Endothelial cell (in vitro differentiated cells): Measurements from ENCODE around the gene GAS6. TPM values are rescaled to one million over a fixed set of nuclear protein-coding genes. Genes with fewer than 3 reads are reported as not detected.
A peak's percentile ranks its signal among the peaks of the same experiment; 100 is the strongest.

Experiments
- DNase-seq: peaks from one replicate; pipeline ENCODE4 v3.0.0; 2021; ENCODE audit warnings: low spot score
- H3K27ac Mint-ChIP-seq: one replicate; pipeline ENCODE4 v1.8.0; 2021; ENCODE audit warnings: mixed read lengths, inconsistent platforms; ENCODE audit not compliant: unreplicated experiment
- H3K27me3 Mint-ChIP-seq: one replicate; pipeline ENCODE4 v1.8.0; 2021; ENCODE audit warnings: mild to moderate bottlenecking, moderate library complexity, mixed read lengths, inconsistent platforms; ENCODE audit not compliant: unreplicated experiment
- H3K36me3 Mint-ChIP-seq: one replicate; pipeline ENCODE4 v1.8.0; 2021; ENCODE audit warnings: mild to moderate bottlenecking, low read depth, mixed read lengths, inconsistent platforms; ENCODE audit not compliant: unreplicated experiment
- H3K4me1 Mint-ChIP-seq: one replicate; pipeline ENCODE4 v1.8.0; 2021; ENCODE audit warnings: mild to moderate bottlenecking, mixed read lengths, inconsistent platforms; ENCODE audit not compliant: unreplicated experiment
- H3K4me3 Mint-ChIP-seq: one replicate; pipeline ENCODE4 v1.8.0; 2021; ENCODE audit warnings: mild to moderate bottlenecking, mixed read lengths, inconsistent platforms; ENCODE audit not compliant: unreplicated experiment
- H3K9me3 Mint-ChIP-seq: one replicate; pipeline ENCODE4 v1.8.0; 2021; ENCODE audit warnings: mixed read lengths, inconsistent platforms; ENCODE audit not compliant: unreplicated experiment
- CTCF ChIP-seq: fragments of 200-600 bp; sonication (generic); IDR thresholded peaks from one replicate; pipeline ENCODE4 v1.5.0; 2021; ENCODE audit warnings: antibody characterized with exemption; ENCODE audit not compliant: unreplicated experiment
- total RNA-seq: library from RNA; stranded (reverse); fragmentation: NEBNext Ultra II Directional; extraction: Animal tissue kit (Norgen Biotek cat#: 25700); gene quantifications from one replicate; pipeline ENCODE4 v1.2.1, GENCODE V29; 2021; ENCODE audit not compliant: unreplicated experiment

The GAS6 gene
- total RNA-seq, 1 donor from 2014 or later, result 19.8 TPM

- Mint-ChIP-seq H3K27ac (peak overlapping the region; percentile 74), H3K4me1 (peaks cover 6% of the 10 kb centered on the region), H3K36me3 (peaks cover 16% of the 10 kb centered on the region), H3K27me3 (peaks cover 25% of the 10 kb centered on the region), H3K4me3 (peak overlapping the region; percentile 62), H3K9me3 (no peaks in the 10 kb centered on the region)
- DNase-seq, result no peak
- no peak for TF ChIP-seq CTCF
These were observed 38.0 kb downstream of the GAS6 start for GRCh38 chr13:113825841-113826240.

DNA sequence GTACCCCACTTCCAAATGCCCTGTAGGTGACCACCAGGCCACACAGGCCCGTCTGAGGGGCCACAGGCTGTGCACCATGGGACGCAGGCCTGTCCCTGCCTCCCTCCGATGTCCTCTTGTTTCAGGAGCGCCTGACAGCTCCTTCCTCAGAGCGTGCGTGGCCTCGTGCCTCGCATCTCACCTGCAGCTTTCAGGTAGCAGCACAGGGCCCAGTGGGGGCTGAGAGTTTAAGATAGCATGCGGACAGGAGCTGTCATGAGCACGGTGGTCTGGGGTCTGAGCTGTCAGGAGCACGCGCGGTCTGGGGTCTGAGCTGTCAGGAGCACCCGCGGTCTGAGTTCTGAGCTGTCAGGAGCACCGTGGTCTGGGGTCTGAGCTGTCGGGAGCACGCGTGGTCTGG lies 40.1 kb downstream of the GAS6 start:
- peaks cover 38% of the 10 kb centered on the region for H3K27me3 Mint-ChIP-seq

GRCh38 chr13:113822956-113823744 lies 40.7 kb downstream of the GAS6 start:
- peaks cover 6% of the 10 kb centered on the region for H3K4me1 Mint-ChIP-seq
- TF ChIP-seq CTCF, result no peak
- no peak for DNase-seq
- H3K4me3 Mint-ChIP-seq, result no peak overlapping the region
- H3K27ac Mint-ChIP-seq, result peak overlapping the region; percentile 63
- peaks cover 16% of the 10 kb centered on the region for H3K36me3 Mint-ChIP-seq
- no peaks in the 10 kb centered on the region for H3K9me3 Mint-ChIP-seq
- H3K27me3 Mint-ChIP-seq, result peaks cover 40% of the 10 kb centered on the region

More for the DNA sequence above, 40.1 kb downstream of the GAS6 start:
- peaks cover 16% of the 10 kb centered on the region for H3K36me3 Mint-ChIP-seq
- DNase-seq, result no peak
- no peaks in the 10 kb centered on the region for H3K9me3 Mint-ChIP-seq
- peaks cover 6% of the 10 kb centered on the region for H3K4me1 Mint-ChIP-seq
- H3K4me3 Mint-ChIP-seq, result no peak overlapping the region
- TF ChIP-seq CTCF, result no peak
- H3K27ac Mint-ChIP-seq, result no peak overlapping the region

GRCh38 chr13:113822266-113822665 lies 41.6 kb downstream of the GAS6 start:
- peaks cover 19% of the 10 kb centered on the region for H3K36me3 Mint-ChIP-seq
- peaks cover 45% of the 10 kb centered on the region for H3K27me3 Mint-ChIP-seq
- no peak for TF ChIP-seq CTCF
- H3K9me3 Mint-ChIP-seq, result no peaks in the 10 kb centered on the region
- H3K4me3 Mint-ChIP-seq, result no peak overlapping the region
- DNase-seq, result no peak
- H3K27ac Mint-ChIP-seq, result no peak overlapping the region
- peaks cover 11% of the 10 kb centered on the region for H3K4me1 Mint-ChIP-seq

- peak overlapping the region; percentile 42 for H3K27ac Mint-ChIP-seq
- no peak overlapping the region for H3K4me3 Mint-ChIP-seq
- peaks cover 14% of the 10 kb centered on the region for H3K4me1 Mint-ChIP-seq
- H3K9me3 Mint-ChIP-seq, result no peaks in the 10 kb centered on the region
- TF ChIP-seq CTCF, result no peak
- no peak for DNase-seq
- peaks cover 19% of the 10 kb centered on the region for H3K36me3 Mint-ChIP-seq
- peaks cover 46% of the 10 kb centered on the region for H3K27me3 Mint-ChIP-seq
These were observed 42.0 kb downstream of the GAS6 start for GRCh38 chr13:113821847-113822246.
